Measurements from ENCODE around the gene FAM120B. TPM values are rescaled to one million over a fixed set of nuclear protein-coding genes. Genes with fewer than 3 reads are reported as not detected.

Gene FAM120B
- total RNA-seq, 1 experiment from 2014 or later: 23.4 TPM

DNA sequence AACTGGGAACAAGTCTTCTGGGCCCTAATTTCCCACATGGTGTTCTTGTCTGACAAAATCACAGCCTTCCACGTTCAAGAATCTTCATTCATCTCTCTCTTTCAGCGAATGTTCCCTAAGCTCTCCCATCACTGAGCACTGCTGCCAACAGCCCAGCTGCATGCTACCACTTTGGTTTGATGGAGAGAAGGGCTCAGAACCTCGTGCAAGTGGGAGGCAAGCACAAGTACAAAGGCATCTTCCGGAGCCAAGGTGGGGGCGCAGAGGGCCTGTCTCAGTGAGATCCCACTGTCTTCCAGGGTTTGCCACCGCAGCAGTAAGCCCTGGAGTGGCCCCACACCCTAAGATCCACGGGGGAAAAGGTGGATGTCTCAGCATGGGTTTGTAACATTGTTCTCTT is 32.9 kb upstream of the FAM120B start:
- CTCF ChIA-PET: no interaction called here
- intact Hi-C loops (cut with micrococcal nuclease): no loop called here
- BruUV-seq (replicated peaks): no TSS peak
- no peak for DNase-seq (ENCODE audit: unreplicated experiment)
- H3K4me3 Mint-ChIP-seq (ENCODE audit: unreplicated experiment): no peak overlapping the region
- no peak for TF ChIP-seq CTCF (IDR thresholded peaks at IDR 0.05; ENCODE audit: unreplicated experiment)
- no peak overlapping the region for H3K27ac Mint-ChIP-seq (ENCODE audit: low read depth, unreplicated experiment)
- POLR2A ChIA-PET: no interaction called here
- peaks cover 26% of the 10 kb centered on the region for H3K27me3 Mint-ChIP-seq (ENCODE audit: insufficient read depth, unreplicated experiment)
- no peaks in the 10 kb centered on the region for H3K4me1 Mint-ChIP-seq (ENCODE audit: insufficient read depth, unreplicated experiment)
- H3K36me3 Mint-ChIP-seq (ENCODE audit: insufficient read depth, unreplicated experiment): no peaks in the 10 kb centered on the region
- no peaks in the 10 kb centered on the region for H3K9me3 Mint-ChIP-seq (ENCODE audit: unreplicated experiment)

DNA sequence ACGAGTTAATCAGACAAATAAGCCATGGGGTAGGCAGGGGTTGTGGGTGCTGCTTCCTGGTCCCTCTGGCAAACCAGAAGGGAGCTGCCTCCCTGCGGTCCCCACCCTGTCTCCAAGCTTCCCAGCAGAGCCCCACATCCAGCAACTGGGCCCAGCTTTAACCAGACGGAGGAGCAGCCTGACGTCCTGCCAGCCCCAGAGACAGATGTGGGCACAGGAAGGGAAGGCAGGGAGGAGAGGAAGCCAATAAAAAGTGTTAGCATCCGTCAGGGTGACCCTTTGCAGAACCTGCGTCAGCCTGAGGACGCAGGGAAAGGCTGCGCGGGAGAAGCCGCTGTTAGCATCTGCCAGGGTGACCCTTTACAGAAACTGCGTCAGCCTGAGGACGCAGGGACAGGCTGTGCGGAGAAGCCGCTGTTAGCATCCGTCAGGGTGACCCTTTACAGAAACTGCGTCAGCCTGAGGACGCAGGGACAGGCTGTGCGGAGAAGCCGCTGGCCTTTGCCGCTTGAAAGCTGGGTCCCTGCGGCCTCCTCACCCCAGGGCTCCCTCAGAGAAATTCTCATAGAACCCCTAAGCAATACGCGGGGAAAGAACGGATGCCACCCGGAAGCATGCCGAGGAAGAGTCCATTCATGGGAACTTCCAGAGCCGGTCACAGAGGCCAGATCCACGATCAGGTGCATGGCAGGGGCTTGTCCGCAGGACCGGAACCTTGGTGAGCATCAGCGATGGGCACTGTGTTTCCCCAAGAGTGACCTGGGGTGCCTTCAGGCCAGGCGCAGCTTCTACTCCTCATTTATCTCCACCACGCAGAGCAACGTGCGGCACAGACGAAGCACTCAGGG is 31.6 kb upstream of the FAM120B start:
- Mint-ChIP-seq H3K27ac (ENCODE audit: low read depth, unreplicated experiment) (no peak overlapping the region), H3K4me1 (ENCODE audit: insufficient read depth, unreplicated experiment) (peaks cover 3% of the 10 kb centered on the region), H3K36me3 (ENCODE audit: insufficient read depth, unreplicated experiment) (no peaks in the 10 kb centered on the region), H3K27me3 (ENCODE audit: insufficient read depth, unreplicated experiment) (peaks cover 26% of the 10 kb centered on the region), H3K9me3 (ENCODE audit: unreplicated experiment) (no peaks in the 10 kb centered on the region), H3K4me3 (ENCODE audit: unreplicated experiment) (no peak overlapping the region)
- no peak for DNase-seq (ENCODE audit: unreplicated experiment)
- POLR2A ChIA-PET: no interaction called here
- no peak for TF ChIP-seq CTCF (IDR thresholded peaks at IDR 0.05; ENCODE audit: unreplicated experiment)
- no TSS peak for BruUV-seq (replicated peaks)
- CTCF ChIA-PET: no interaction called here
- intact Hi-C loops (cut with micrococcal nuclease): no loop called here

DNA sequence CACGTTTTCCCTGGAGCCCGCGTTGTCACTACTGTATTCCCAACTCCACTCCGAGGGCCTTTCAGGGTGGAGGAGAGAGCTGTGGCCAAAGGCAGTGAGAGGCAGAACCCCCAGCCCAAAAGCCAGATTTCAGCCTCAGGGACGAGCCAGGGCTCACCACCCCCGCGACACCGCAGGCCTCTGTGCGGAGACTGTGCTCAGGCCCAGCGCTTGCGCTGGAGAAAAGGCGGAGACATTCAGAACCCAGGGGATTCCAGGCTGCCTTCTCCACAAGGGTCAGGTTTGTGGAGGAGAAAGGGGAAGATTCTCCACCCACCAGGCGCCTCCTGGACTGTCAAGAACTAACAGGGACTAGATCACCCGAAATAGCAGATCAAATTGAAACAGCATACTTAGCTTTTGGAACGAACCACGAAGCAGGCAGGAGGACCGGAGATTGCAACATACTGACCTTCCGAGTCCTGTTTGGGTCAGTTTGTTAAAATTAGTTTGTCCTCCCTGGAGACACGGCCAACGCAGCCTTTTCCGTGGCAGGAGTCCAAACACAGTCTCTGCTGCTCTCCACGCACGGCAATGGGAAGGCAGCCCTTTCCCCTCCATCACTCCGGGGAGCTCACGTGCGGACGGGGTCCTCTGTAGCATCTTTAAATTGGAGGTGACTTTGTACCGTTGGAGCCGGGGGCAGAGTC is 30.0 kb upstream of the FAM120B start:
- Mint-ChIP-seq H3K4me3 (ENCODE audit: unreplicated experiment) (no peak overlapping the region), H3K36me3 (ENCODE audit: insufficient read depth, unreplicated experiment) (no peaks in the 10 kb centered on the region), H3K27ac (ENCODE audit: low read depth, unreplicated experiment) (no peak overlapping the region), H3K9me3 (ENCODE audit: unreplicated experiment) (no peaks in the 10 kb centered on the region), H3K4me1 (ENCODE audit: insufficient read depth, unreplicated experiment) (peaks cover 6% of the 10 kb centered on the region), H3K27me3 (ENCODE audit: insufficient read depth, unreplicated experiment) (peaks cover 19% of the 10 kb centered on the region)
- DNase-seq (ENCODE audit: unreplicated experiment): no peak
- ChIA-PET POLR2A (no interaction called here), CTCF (no interaction called here)
- intact Hi-C loops (cut with micrococcal nuclease): no loop called here
- BruUV-seq (replicated peaks): no TSS peak
- no peak for TF ChIP-seq CTCF (IDR thresholded peaks at IDR 0.05; ENCODE audit: unreplicated experiment)

DNA sequence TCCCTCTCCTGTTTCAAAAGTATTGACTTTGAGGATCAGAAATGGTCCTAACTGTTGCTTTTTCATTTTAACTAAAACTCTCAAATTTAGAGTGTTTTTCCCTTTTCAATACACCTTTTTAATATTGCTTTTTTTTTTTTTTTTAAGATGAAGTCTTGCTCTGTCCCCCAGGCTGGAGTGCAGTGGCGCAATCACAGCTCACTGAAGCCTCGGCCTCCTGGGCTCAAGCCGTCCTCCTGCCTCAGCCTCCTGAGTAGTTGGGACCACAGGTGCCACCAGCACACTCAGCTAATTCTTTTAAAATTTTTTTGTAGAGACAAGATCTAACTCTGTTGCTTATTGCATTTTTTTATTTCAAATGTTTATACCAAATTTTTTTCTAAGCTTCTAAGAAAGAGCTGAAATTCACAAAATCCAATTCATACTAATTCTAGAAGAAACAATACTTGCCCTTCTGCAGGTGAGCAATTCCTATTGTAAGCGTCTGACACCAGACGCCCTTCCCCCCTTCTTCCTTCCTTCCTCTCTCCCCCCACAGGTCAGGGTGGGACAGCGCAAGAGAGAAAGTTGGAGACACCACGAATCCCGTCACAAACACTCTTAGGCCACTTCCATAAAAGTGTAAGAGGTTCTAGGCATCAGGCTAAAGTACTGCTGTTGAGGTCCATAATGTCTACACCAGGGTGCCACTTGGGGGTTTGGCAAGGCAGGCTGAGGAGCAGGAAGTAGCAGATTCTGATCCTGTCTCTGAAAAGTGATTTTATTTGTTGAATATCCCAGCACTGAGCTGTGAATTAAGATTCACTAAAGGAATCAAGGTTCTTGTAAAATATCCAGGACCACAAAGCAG is 28.4 kb upstream of the FAM120B start:
- no TSS peak for BruUV-seq (replicated peaks)
- no peak overlapping the region for H3K27ac Mint-ChIP-seq (ENCODE audit: low read depth, unreplicated experiment)
- H3K9me3 Mint-ChIP-seq (ENCODE audit: unreplicated experiment): no peaks in the 10 kb centered on the region
- H3K36me3 Mint-ChIP-seq (ENCODE audit: insufficient read depth, unreplicated experiment): no peaks in the 10 kb centered on the region
- H3K4me1 Mint-ChIP-seq (ENCODE audit: insufficient read depth, unreplicated experiment): peaks cover 6% of the 10 kb centered on the region
- H3K27me3 Mint-ChIP-seq (ENCODE audit: insufficient read depth, unreplicated experiment): peaks cover 12% of the 10 kb centered on the region
- ChIA-PET CTCF (interaction anchor here (0.7 kb wide), 1 partner anchor 114 kb away, joined by 3 read pairs; no protein-coding TSS in a partner anchor), POLR2A (no interaction called here)
- intact Hi-C loops (cut with micrococcal nuclease): no loop called here
- no peak for DNase-seq (ENCODE audit: unreplicated experiment)
- no peak for TF ChIP-seq CTCF (IDR thresholded peaks at IDR 0.05; ENCODE audit: unreplicated experiment)
- H3K4me3 Mint-ChIP-seq (ENCODE audit: unreplicated experiment): no peak overlapping the region
